ENCODE data around the gene TOR4A.

The TOR4A gene

GRCh38 chr9:137309368-137310188 is 32.1 kb downstream of the TOR4A start:
- DNase-seq = no peak

GRCh38 chr9:137310189-137311052 is 32.9 kb downstream of the TOR4A start:
- peak; percentile 16 for DNase-seq

GRCh38 chr9:137311171-137311985 is 33.9 kb downstream of the TOR4A start:
- peak; percentile 49 for DNase-seq

GRCh38 chr9:137311986-137312851 is 34.7 kb downstream of the TOR4A start:
- DNase-seq = peak; percentile 16

GRCh38 chr9:137312852-137313325 is 35.4 kb downstream of the TOR4A start:
- no peak for DNase-seq

GRCh38 chr9:137313326-137313936 is 35.9 kb downstream of the TOR4A start:
- peak; percentile 16 for DNase-seq

GRCh38 chr9:137313956-137314560 is 36.5 kb downstream of the TOR4A start:
- peak; percentile 15 for DNase-seq

GRCh38 chr9:137314561-137315560 is 37.3 kb downstream of the TOR4A start:
- DNase-seq = peak; percentile 18

- no peak for DNase-seq
Measured at GRCh38 chr9:137315581-137316011, 38.1 kb downstream of the TOR4A start.

GRCh38 chr9:137316012-137316981 is 38.8 kb downstream of the TOR4A start:
- DNase-seq = peak; percentile 31

GRCh38 chr9:137317021-137317717 is 39.6 kb downstream of the TOR4A start:
- DNase-seq = peak; percentile 17

GRCh38 chr9:137317718-137318511 is 40.4 kb downstream of the TOR4A start:
- DNase-seq = peak; percentile 14

- DNase-seq = no peak
Measured at GRCh38 chr9:137318602-137319001, 41.1 kb downstream of the TOR4A start.

GRCh38 chr9:137319011-137319738 is 41.6 kb downstream of the TOR4A start:
- DNase-seq = no peak

GRCh38 chr9:137319739-137320551 is 42.4 kb downstream of the TOR4A start:
- no peak for DNase-seq
